Hematopoietic multipotent progenitor cell treated with erythropoietin and hydrocortisone succinate and interleukin-3 and kit ligand, for 6 days (in vitro differentiated cells): ENCODE measurements around the gene BBOF1.
"Not testable (repeated sequence)": the region's sequence is repeated elsewhere in the genome, so short reads cannot be mapped to it uniquely, and the experiment has no call there.

Experiments used
- DNase-seq: peaks from one replicate; pipeline ENCODE4 v3.0.0-alpha.2; 2015

BBOF1 gene

GRCh38 chr14:74018586-74019407 is at the start of gene BBOF1, which contains the start of gene ENTPD5:
Gene BBOF1 (plus strand): TSS chr14:74019349. CDS start chr14:74019479, 130 bp downstream.
Gene ENTPD5 (minus strand): TSS chr14:74019288. CDS start chr14:73988102, 31,186 bp downstream.
- peak; percentile 89 for DNase-seq

GRCh38 chr14:73973497-73973896 is 45.7 kb upstream of the BBOF1 start:
- DNase-seq, result peak; percentile 20

GRCh38 chr14:73976125-73976524 is 43.0 kb upstream of the BBOF1 start:
- DNase-seq, result no peak

- no peak for DNase-seq
These were observed 41.3 kb upstream of the BBOF1 start for GRCh38 chr14:73977896-73978295.

GRCh38 chr14:73988065-73988464 is 31.1 kb upstream of the BBOF1 start:
- DNase-seq, result no peak

GRCh38 chr14:73988656-73989055 is 30.5 kb upstream of the BBOF1 start:
- DNase-seq, result not testable (repeated sequence)

GRCh38 chr14:73991092-73991491 is 28.1 kb upstream of the BBOF1 start:
- no peak for DNase-seq

GRCh38 chr14:73994926-73995325 is 24.2 kb upstream of the BBOF1 start:
- not testable (repeated sequence) for DNase-seq

GRCh38 chr14:73995977-73996378 is 23.2 kb upstream of the BBOF1 start:
- DNase-seq, result no peak

- no peak for DNase-seq
These were observed 22.4 kb upstream of the BBOF1 start for GRCh38 chr14:73996731-73997107.

GRCh38 chr14:73997108-73997943 is 21.8 kb upstream of the BBOF1 start:
- DNase-seq, result no peak

GRCh38 chr14:73997944-73998447 is 21.2 kb upstream of the BBOF1 start:
- no peak for DNase-seq

GRCh38 chr14:73998726-73999125 is 20.4 kb upstream of the BBOF1 start:
- DNase-seq, result no peak

- not testable (repeated sequence) for DNase-seq
These were observed 13.5 kb upstream of the BBOF1 start for GRCh38 chr14:74005664-74006063.

- no peak for DNase-seq
These were observed 10.2 kb upstream of the BBOF1 start for GRCh38 chr14:74008843-74009499.

GRCh38 chr14:74014299-74014698 is 4.8 kb upstream of the BBOF1 start:
- no peak for DNase-seq

GRCh38 chr14:74015176-74015575 is 4.0 kb upstream of the BBOF1 start:
- DNase-seq, result peak; percentile 40

GRCh38 chr14:74015963-74016362 is 3.2 kb upstream of the BBOF1 start:
- peak; percentile 68 for DNase-seq

- peak; percentile 61 for DNase-seq
These were observed 969 bp upstream of the BBOF1 start for GRCh38 chr14:74018174-74018585.

- DNase-seq, result peak; percentile 19
These were observed 424 bp downstream of the BBOF1 start for GRCh38 chr14:74019408-74020137.

GRCh38 chr14:74022346-74022745 is 3.2 kb downstream of the BBOF1 start:
- no peak for DNase-seq

GRCh38 chr14:74029136-74029535 is 10.0 kb downstream of the BBOF1 start:
- DNase-seq, result no peak
